GM23338 (cell line): ENCODE data around the gene GFRA4. TPM values are rescaled to one million over a fixed set of nuclear protein-coding genes. Genes with fewer than 3 reads are reported as not detected.

ENCODE experiments used
- ATAC-seq: fragments of 200-7000 bp; cut with Tn5 transposase; 3 replicates; pipeline ENCODE4 v1.9.1; 2020
- DNase-seq: peaks from one replicate; pipeline ENCODE4 v3.0.0-alpha.2; 2015; ENCODE audit warnings: low spot score
- H2AFZ ChIP-seq: fragments of 200-600 bp; sonication (generic); 2 replicates; pipeline ENCODE4 v1.8.0; 2016; ENCODE audit warnings: antibody characterized with exemption, mild to moderate bottlenecking, moderate library complexity
- H3F3A ChIP-seq: fragments of 200-600 bp; sonication (generic); replicated peaks from 2 replicates; pipeline ENCODE4 v1.8.0; 2017; ENCODE audit warnings: antibody characterized with exemption, mixed run types, low read depth
- H3K27ac ChIP-seq: fragments of 200-600 bp; sonication (generic); 2 replicates; pipeline ENCODE4 v1.6.1; 2016; ENCODE audit warnings: low read depth
- H3K27me3 ChIP-seq: fragments of 200-600 bp; sonication (generic); 2 replicates; pipeline ENCODE4 v1.8.0; 2016; ENCODE audit warnings: mild to moderate bottlenecking, mixed run types, moderate library complexity; ENCODE audit not compliant: insufficient read depth
- H3K36me3 ChIP-seq: fragments of 200-600 bp; sonication (generic); 2 replicates; pipeline ENCODE4 v1.8.0; 2016; ENCODE audit warnings: mild to moderate bottlenecking; ENCODE audit not compliant: insufficient read depth
- H3K4me1 ChIP-seq: fragments of 200-600 bp; sonication (generic); 2 replicates; pipeline ENCODE4 v1.8.0; 2016; ENCODE audit warnings: mild to moderate bottlenecking, moderate library complexity; ENCODE audit not compliant: insufficient read depth
- H3K4me2 ChIP-seq: fragments of 200-600 bp; sonication (generic); 2 replicates; pipeline ENCODE4 v1.7.1; 2017; ENCODE audit warnings: mixed run types
- H3K4me3 ChIP-seq: fragments of 200-600 bp; sonication (generic); 2 replicates; pipeline ENCODE4 v1.6.1; 2016; ENCODE audit warnings: mixed run types
- H3K79me2 ChIP-seq: fragments of 200-600 bp; sonication (generic); replicated peaks from 2 replicates; pipeline ENCODE4 v1.8.0; 2017; ENCODE audit warnings: mild to moderate bottlenecking; ENCODE audit not compliant: insufficient read depth
- H3K9me2 ChIP-seq: fragments of 200-600 bp; sonication (generic); 2 replicates; pipeline ENCODE4 v1.8.0; 2017; ENCODE audit not compliant: insufficient read depth
- H4K20me1 ChIP-seq: fragments of 200-600 bp; sonication (generic); replicated peaks from 2 replicates; pipeline ENCODE4 v1.8.0; 2017; ENCODE audit warnings: mild to moderate bottlenecking; ENCODE audit not compliant: insufficient read depth
- H3K27ac Mint-ChIP-seq: 2 replicates; pipeline ENCODE4 v1.8.0; 2020; ENCODE audit warnings: inconsistent platforms, mild to moderate bottlenecking, moderate library complexity, mixed read lengths
- H3K27me3 Mint-ChIP-seq: 3 replicates; pipeline ENCODE4 v1.8.0; 2022; ENCODE audit warnings: low read depth, mild to moderate bottlenecking, moderate library complexity, mixed read lengths, inconsistent platforms; ENCODE audit not compliant: insufficient read depth, poor library complexity
- H3K36me3 Mint-ChIP-seq: 3 replicates; pipeline ENCODE4 v1.8.0; 2021; ENCODE audit warnings: low read depth, mild to moderate bottlenecking, inconsistent platforms, moderate library complexity, mixed read lengths
- H3K4me1 Mint-ChIP-seq: 3 replicates; pipeline ENCODE4 v1.8.0; 2020; ENCODE audit warnings: mild to moderate bottlenecking, inconsistent platforms, mixed read lengths
- H3K4me3 Mint-ChIP-seq: 3 replicates; pipeline ENCODE4 v1.8.0; 2021; ENCODE audit warnings: moderate library complexity, mild to moderate bottlenecking, inconsistent platforms, mixed read lengths
- H3K9me3 Mint-ChIP-seq: 3 replicates; pipeline ENCODE4 v1.8.0; 2020; ENCODE audit warnings: moderate library complexity, mild to moderate bottlenecking, inconsistent platforms, mixed read lengths
- CREB1 ChIP-seq: fragments of 250-450 bp; sonication (Bioruptor Pico); IDR thresholded peaks from 2 replicates; pipeline ENCODE4 v1.5.0; 2020; ENCODE audit warnings: low read depth, mild to moderate bottlenecking, moderate library complexity
- CTCF ChIP-seq, 2 experiments: fragments of 200-600 bp in 1 of 2; sonication (generic) in 1 of 2; conservative IDR thresholded peaks; 2 replicates each; pipeline versions ENCODE4 v1.5.1 to v1.6.1; 2016 to 2017; ENCODE audit warnings: antibody characterized with exemption in 2 of 2, low read depth in 2 of 2, mild to moderate bottlenecking in 2 of 2, moderate library complexity in 1 of 2
- ETS1 ChIP-seq: IDR thresholded peaks from 2 replicates; pipeline ENCODE4 v1.6.1; 2016; ENCODE audit warnings: antibody characterized with exemption
- EZH2 ChIP-seq: fragments of 200-600 bp; sonication (generic); IDR thresholded peaks from one replicate; pipeline ENCODE4 v1.8.0; 2017; ENCODE audit warnings: antibody characterized with exemption, mild to moderate bottlenecking, low read depth; ENCODE audit not compliant: unreplicated experiment
- EZH2phosphoT487 ChIP-seq: fragments of 200-600 bp; sonication (generic); IDR thresholded peaks from one replicate; pipeline ENCODE4 v1.8.1; 2018; ENCODE audit warnings: antibody characterized with exemption; ENCODE audit not compliant: unreplicated experiment
- JUNB ChIP-seq: IDR thresholded peaks from one replicate; pipeline ENCODE4 v1.6.1; 2016; ENCODE audit warnings: antibody characterized with exemption; ENCODE audit not compliant: unreplicated experiment
- NANOG ChIP-seq: IDR thresholded peaks from 2 replicates; pipeline ENCODE4 v1.6.1; 2016; ENCODE audit warnings: antibody characterized with exemption, borderline replicate concordance
- POLR2AphosphoS5 ChIP-seq: IDR thresholded peaks from 2 replicates; pipeline ENCODE4 v1.6.1; 2016; ENCODE audit warnings: antibody characterized with exemption, low read depth
- STAT1 ChIP-seq: IDR thresholded peaks from one replicate; pipeline ENCODE4 v1.6.1; 2016; ENCODE audit warnings: antibody characterized with exemption; ENCODE audit not compliant: unreplicated experiment
- ZNF114 ChIP-seq: fragments of 250-450 bp; sonication (Bioruptor Pico); IDR thresholded peaks from 2 replicates; pipeline ENCODE4 v1.5.0; 2020; ENCODE audit warnings: mild to moderate bottlenecking, moderate library complexity
- ZNF331 ChIP-seq: fragments of 250-450 bp; sonication (Bioruptor Pico); IDR thresholded peaks from 2 replicates; pipeline ENCODE4 v1.5.0; 2020; ENCODE audit warnings: low read depth, mild to moderate bottlenecking, moderate library complexity
- ZNF462 ChIP-seq: fragments of 250-450 bp; sonication (Bioruptor Pico); IDR thresholded peaks from 2 replicates; pipeline ENCODE4 v1.5.0; 2020; ENCODE audit warnings: mild to moderate bottlenecking, moderate library complexity
- polyA plus RNA-seq: library from polyadenylated mRNA; unstranded; fragments of >200 nt; fragmentation: Nextera tagmentation; extraction: Ambion mirVana; gene quantifications from 2 replicates; pipeline ENCODE4 v1.2.1, GENCODE V29; 2016
- total RNA-seq: library from RNA; depleted of rRNA; stranded (reverse); fragments of >200 nt; shearing (Covaris generic); gene quantifications from 2 replicates; pipeline ENCODE4 v1.2.3, GENCODE V29; 2014

GFRA4 gene
- total and polyA plus RNA-seq, 2 experiments from 2014 or later, result not detected

GRCh38 chr20:3678198-3678597, 15.0 kb upstream of the GFRA4 start (continued):
- TF ChIP-seq ZNF331 (no peak), JUNB (no peak), ETS1 (no peak), EZH2phosphoT487 (no peak)

GRCh38 chr20:3677733-3678132, 14.5 kb upstream of the GFRA4 start:
- Histone ChIP-seq H4K20me1 (no peaks in the 10 kb centered on the region), H3K79me2 (no peaks in the 10 kb centered on the region), H2AFZ (no peak overlapping the region), H3K4me3 (no peak overlapping the region), H3K4me1 (peaks cover 6% of the 10 kb centered on the region; the same call in 1 of the 2 replicates), H3K36me3 (no peaks in the 10 kb centered on the region), H3K27ac (no peak overlapping the region), H3K9me2 (no peaks in the 10 kb centered on the region), H3K27me3 (peaks cover 47% of the 10 kb centered on the region), H3K4me2 (no peak overlapping the region), H3F3A (peaks cover 6% of the 10 kb centered on the region; the same call in 1 of the 2 replicates)
- Mint-ChIP-seq H3K27ac (no peak overlapping the region), H3K4me3 (no peak overlapping the region), H3K36me3 (no peaks in the 10 kb centered on the region), H3K27me3 (peaks cover 30% of the 10 kb centered on the region), H3K9me3 (no peaks in the 10 kb centered on the region), H3K4me1 (peaks cover 37% of the 10 kb centered on the region)
- ATAC-seq (no peak), DNase-seq (no peak)
- no peak for TF ChIP-seq CREB1
- no peak for TF ChIP-seq ZNF462 (CRISPR knock-in tag)
- no peak for TF ChIP-seq EZH2
- no peak for TF ChIP-seq STAT1
- TF ChIP-seq ZNF114 (CRISPR knock-in tag), result no peak
- TF ChIP-seq ZNF331, result no peak
- no peak for TF ChIP-seq EZH2phosphoT487
- TF ChIP-seq POLR2AphosphoS5, result no peak
- TF ChIP-seq JUNB, result no peak
- TF ChIP-seq CTCF (conservative IDR thresholded peaks at IDR 0.05; ENCODE audit: low read depth in 2 of 2), result no peak
- TF ChIP-seq ETS1, result no peak
- no peak for TF ChIP-seq NANOG
